ENCODE measurements around the gene ESYT3.

- no peak for TF ChIP-seq EP300 (IDR thresholded peaks at IDR 0.05; ENCODE audit: borderline replicate concordance in 1 of 2, low read depth in 2 of 2, low read length in 2 of 2)
- no peak for TF ChIP-seq CREB1 (IDR thresholded peaks at IDR 0.05)
- TF ChIP-seq, protein P1, sequence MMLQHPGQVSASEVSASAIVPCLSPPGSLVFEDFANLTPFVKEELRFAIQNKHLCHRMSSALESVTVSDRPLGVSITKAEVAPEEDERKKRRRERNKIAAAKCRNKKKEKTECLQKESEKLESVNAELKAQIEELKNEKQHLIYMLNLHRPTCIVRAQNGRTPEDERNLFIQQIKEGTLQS (IDR thresholded peaks at IDR 0.05; ENCODE audit: insufficient read depth, low read depth, low read length), result no peak
- no peak for TF ChIP-seq JUND (IDR thresholded peaks at IDR 0.05; ENCODE audit: low read length)
- no peak for TF ChIP-seq EZH2 (IDR thresholded peaks at IDR 0.05; ENCODE audit: low read depth, low read length, severe bottlenecking)
- no peak for TF ChIP-seq RAD21 (IDR thresholded peaks at IDR 0.05 in 1 of 2, conservative IDR thresholded peaks at IDR 0.05 in 1 of 2; ENCODE audit: low read depth in 2 of 2, low read length in 2 of 2)
- no peak for TF ChIP-seq SP1 (IDR thresholded peaks at IDR 0.05; ENCODE audit: low read depth, low read length)
- TF ChIP-seq CTCF (IDR thresholded peaks at IDR 0.05; ENCODE audit: control extremely low read depth in 1 of 3, insufficient read depth in 1 of 3, low read depth in 1 of 3, low read length in 3 of 3), result no peak
- TF ChIP-seq TCF12 (IDR thresholded peaks at IDR 0.05; ENCODE audit: low read depth, low read length), result no peak
These were observed 63.4 kb downstream of the ESYT3 start for GRCh38 chr3:138497851-138498250.

All from H1 (cell line).